Kidney (tissue), 14 donors: ENCODE results near the gene INCA1. TPM values are rescaled to one million over a fixed set of nuclear protein-coding genes. Genes with fewer than 3 reads are reported as not detected.

Experiments used
- DNase-seq, 5 donors: peaks; one replicate each; pipeline ENCODE4 v3.0.0-alpha.2; 2013 to 2020
- FAIRE-seq: peaks from 2 replicates; lab custom pipeline; 2012; peaks lifted over from hg19 to GRCh38; lab: Jason Lieb, UNC
- H3K27ac ChIP-seq, 2 donors: one replicate each; pipeline ENCODE4 v1.7.0; 2013; ENCODE audit warnings: low read depth in 2 of 2, low read length in 2 of 2, inconsistent platforms in 1 of 2
- H3K27me3 ChIP-seq: one replicate; pipeline ENCODE4 v1.7.1; 2013; ENCODE audit warnings: low read length, inconsistent platforms; ENCODE audit not compliant: control insufficient read depth, insufficient read depth
- H3K36me3 ChIP-seq, 3 donors: one replicate each; pipeline versions ENCODE4 v1.7.0 to v1.7.1; 2013; ENCODE audit warnings: low read length in 3 of 3, control low read depth in 1 of 3, inconsistent platforms in 1 of 3; ENCODE audit not compliant: insufficient read depth in 3 of 3, control insufficient read depth in 2 of 3
- H3K4me1 ChIP-seq, 3 donors: one replicate each; pipeline versions ENCODE4 v1.7.0 to v1.7.1; 2013; ENCODE audit warnings: low read length in 3 of 3, inconsistent platforms in 1 of 3, low read depth in 1 of 3; ENCODE audit not compliant: control insufficient read depth in 2 of 3, insufficient read depth in 2 of 3
- H3K4me3 ChIP-seq, 3 donors: one replicate each; pipeline versions ENCODE4 v1.7.0 to v1.8.1; 2013; ENCODE audit warnings: low read length in 3 of 3, control low read depth in 1 of 3, inconsistent platforms in 1 of 3
- H3K9ac ChIP-seq, 3 donors: one replicate each; pipeline versions ENCODE4 v1.7.0 to v1.7.1; 2013; ENCODE audit warnings: low read length in 3 of 3, control low read depth in 1 of 3, inconsistent platforms in 1 of 3
- H3K9me3 ChIP-seq, 3 donors: one replicate each; pipeline versions ENCODE4 v1.7.0 to v1.7.1; 2013; ENCODE audit warnings: low read length in 3 of 3, control low read depth in 1 of 3, inconsistent platforms in 1 of 3; ENCODE audit not compliant: control insufficient read depth in 2 of 3, insufficient read depth in 1 of 3
- intact Hi-C: fragments of 100-400 bp; cut with DNase I; formaldehyde crosslinking; loops from one replicate; pipeline ENCODE4 v1.11.1; 2022
- polyA plus RNA-seq: library from polyadenylated mRNA; stranded (reverse); fragments of 350-450 nt; fragmentation: Illumina TruSeq; extraction: RNeasy Lipid Tissue Mini Kit (QIAGEN cat#74804); gene quantifications from one replicate; pipeline ENCODE4 v1.2.3, GENCODE V29; 2014; ENCODE audit warnings: low read depth, low replicate concordance; ENCODE audit not compliant: insufficient read depth
- total RNA-seq: library from RNA; stranded (reverse); fragmentation: NEBNext Ultra II Directional; extraction: Animal tissue kit (Norgen Biotek cat#: 25700); gene quantifications from one replicate; pipeline ENCODE4 v1.2.1, GENCODE V29; 2021
- TF ChIP-seq, protein P1 (sequence below): IDR thresholded peaks from 3 replicates; pipeline ENCODE4 v1.5.1; 2012; ENCODE audit warnings: mild to moderate bottlenecking, moderate library complexity, borderline replicate concordance; ENCODE audit not compliant: insufficient read depth; ENCODE audit errors: extremely low read depth
- donor health status: control.
- donor health status: control.
- donor health status: control.
- donor health status: control.
- donor health status: control.
- donor health status: DM: yes; HTN: yes; CAD: no.
- donor health status: Normal renal cell carcinoma (clear cell type).

Gene INCA1
- total and polyA plus RNA-seq, 2 donors from 2014 or later, result 1.5 to 1.6 TPM

- no peak for DNase-seq
- Histone ChIP-seq H3K4me1 (no peaks in the 10 kb centered on the region), H3K4me3 (no peak overlapping the region), H3K27me3 (no peaks in the 10 kb centered on the region), H3K27ac (no peak overlapping the region), H3K36me3 (no peaks in the 10 kb centered on the region), H3K9ac (no peak overlapping the region), H3K9me3 (no peaks in the 10 kb centered on the region)
- no peak for FAIRE-seq
- intact Hi-C loops, result no loop called here
- TF ChIP-seq, protein P1, sequence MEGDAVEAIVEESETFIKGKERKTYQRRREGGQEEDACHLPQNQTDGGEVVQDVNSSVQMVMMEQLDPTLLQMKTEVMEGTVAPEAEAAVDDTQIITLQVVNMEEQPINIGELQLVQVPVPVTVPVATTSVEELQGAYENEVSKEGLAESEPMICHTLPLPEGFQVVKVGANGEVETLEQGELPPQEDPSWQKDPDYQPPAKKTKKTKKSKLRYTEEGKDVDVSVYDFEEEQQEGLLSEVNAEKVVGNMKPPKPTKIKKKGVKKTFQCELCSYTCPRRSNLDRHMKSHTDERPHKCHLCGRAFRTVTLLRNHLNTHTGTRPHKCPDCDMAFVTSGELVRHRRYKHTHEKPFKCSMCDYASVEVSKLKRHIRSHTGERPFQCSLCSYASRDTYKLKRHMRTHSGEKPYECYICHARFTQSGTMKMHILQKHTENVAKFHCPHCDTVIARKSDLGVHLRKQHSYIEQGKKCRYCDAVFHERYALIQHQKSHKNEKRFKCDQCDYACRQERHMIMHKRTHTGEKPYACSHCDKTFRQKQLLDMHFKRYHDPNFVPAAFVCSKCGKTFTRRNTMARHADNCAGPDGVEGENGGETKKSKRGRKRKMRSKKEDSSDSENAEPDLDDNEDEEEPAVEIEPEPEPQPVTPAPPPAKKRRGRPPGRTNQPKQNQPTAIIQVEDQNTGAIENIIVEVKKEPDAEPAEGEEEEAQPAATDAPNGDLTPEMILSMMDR, result no peak
Observed at GRCh38 chr17:5034651-5035050, 37.3 kb upstream of the INCA1 start.

DNA sequence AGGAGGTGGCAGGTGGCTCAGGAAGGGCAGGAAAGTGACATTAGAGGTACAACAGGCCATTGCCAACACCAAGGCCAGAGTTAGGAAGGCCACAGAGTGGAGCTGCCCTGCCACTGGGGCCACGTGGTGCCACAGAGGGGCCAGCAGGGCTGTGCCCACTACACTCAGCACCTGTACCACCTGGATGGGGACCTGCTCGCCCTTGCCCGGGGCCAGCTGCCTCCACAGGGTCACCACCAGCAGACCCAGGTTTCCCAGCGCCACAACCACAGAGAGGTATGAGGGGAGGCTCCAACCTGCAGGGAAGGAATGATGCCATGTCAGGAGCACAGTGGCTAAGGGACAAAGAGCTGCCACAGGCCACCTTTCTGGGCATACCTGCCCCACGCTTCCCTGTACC lies 36.7 kb upstream of the INCA1 start:
- Histone ChIP-seq H3K4me1 (no peaks in the 10 kb centered on the region), H3K9me3 (no peaks in the 10 kb centered on the region), H3K27ac (no peak overlapping the region), H3K27me3 (no peaks in the 10 kb centered on the region), H3K36me3 (no peaks in the 10 kb centered on the region), H3K4me3 (no peak overlapping the region), H3K9ac (no peak overlapping the region)
- FAIRE-seq (no peak), DNase-seq (no peak)
- TF ChIP-seq, protein P1, result no peak
- intact Hi-C loops, result no loop called here

- no peaks in the 10 kb centered on the region for H3K27me3 ChIP-seq
- H3K9ac ChIP-seq, result no peak overlapping the region
- H3K9me3 ChIP-seq, result no peaks in the 10 kb centered on the region
- no peak for DNase-seq
- H3K4me1 ChIP-seq, result no peaks in the 10 kb centered on the region
- intact Hi-C loops, result no loop called here
- TF ChIP-seq, protein P1, result no peak
- no peaks in the 10 kb centered on the region for H3K36me3 ChIP-seq
- FAIRE-seq, result no peak
- no peak overlapping the region for H3K27ac ChIP-seq
- H3K4me3 ChIP-seq, result no peak overlapping the region
Observed at GRCh38 chr17:5033352-5034015, 36.2 kb upstream of the INCA1 start.

DNA sequence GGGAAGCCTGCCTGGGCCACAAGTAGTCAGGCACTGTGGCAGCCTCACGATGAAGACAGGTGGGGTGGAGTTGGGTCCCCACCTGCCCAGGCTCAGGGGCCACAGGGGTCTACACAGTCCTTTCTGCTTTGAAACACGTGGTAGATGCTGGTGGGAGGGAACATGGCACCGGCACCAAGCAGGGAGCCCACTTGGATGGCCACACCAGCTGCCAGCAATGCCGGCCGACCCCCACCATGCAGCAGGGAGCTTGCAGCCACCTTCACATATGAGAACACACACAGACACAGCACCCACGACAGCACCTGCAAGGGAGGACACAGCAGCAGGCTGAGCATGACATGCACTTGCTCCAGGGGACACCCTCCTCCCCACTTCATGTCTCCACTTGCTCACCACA lies 35.5 kb upstream of the INCA1 start:
- intact Hi-C loops, result no loop called here
- Histone ChIP-seq H3K27me3 (no peaks in the 10 kb centered on the region), H3K9ac (no peak overlapping the region), H3K4me1 (no peaks in the 10 kb centered on the region), H3K4me3 (no peak overlapping the region), H3K27ac (no peak overlapping the region), H3K9me3 (no peaks in the 10 kb centered on the region), H3K36me3 (no peaks in the 10 kb centered on the region)
- FAIRE-seq (no peak), DNase-seq (no peak)
- TF ChIP-seq, protein P1, result no peak
